Ishikawa (cell line): Measurements from ENCODE around the gene NUP93.

Experiments
- CEBPB ChIP-seq: IDR thresholded peaks from 2 replicates; pipeline ENCODE4 v1.6.1; 2012
- CREB1 ChIP-seq: IDR thresholded peaks from 2 replicates; pipeline ENCODE4 v1.6.1; 2012; ENCODE audit warnings: low read depth
- EGR1 ChIP-seq: IDR thresholded peaks from 2 replicates; pipeline ENCODE4 v1.6.1; 2012
- EP300 ChIP-seq: IDR thresholded peaks from 2 replicates; pipeline ENCODE4 v1.6.1; 2012; ENCODE audit warnings: borderline replicate concordance
- FOXM1 ChIP-seq: IDR thresholded peaks from 2 replicates; pipeline ENCODE4 v1.6.1; 2012; ENCODE audit warnings: low read depth, borderline replicate concordance
- NFIC ChIP-seq: IDR thresholded peaks from 2 replicates; pipeline ENCODE4 v1.6.1; 2012
- RAD21 ChIP-seq: IDR thresholded peaks from 2 replicates; pipeline ENCODE4 v1.6.1; 2012; ENCODE audit warnings: low read depth
- REST ChIP-seq: IDR thresholded peaks from 2 replicates; pipeline ENCODE4 v1.6.1; 2012; ENCODE audit warnings: low read depth, mild to moderate bottlenecking
- TAF1 ChIP-seq: IDR thresholded peaks from 2 replicates; pipeline ENCODE4 v1.6.1; 2012; ENCODE audit warnings: low read depth, mild to moderate bottlenecking
- TCF12 ChIP-seq: IDR thresholded peaks from 2 replicates; pipeline ENCODE4 v1.6.1; 2012; ENCODE audit warnings: low read depth
- TEAD4 ChIP-seq: IDR thresholded peaks from 2 replicates; pipeline ENCODE4 v1.6.1; 2012
- USF1 ChIP-seq: IDR thresholded peaks from 2 replicates; pipeline ENCODE4 v1.6.1; 2012
- YY1 ChIP-seq: IDR thresholded peaks from 2 replicates; pipeline ENCODE4 v1.6.1; 2012; ENCODE audit warnings: low read depth
- ZBTB7A ChIP-seq: IDR thresholded peaks from 2 replicates; pipeline ENCODE4 v1.6.1; 2012; ENCODE audit warnings: low read depth
- TF ChIP-seq, protein P1 (sequence below): IDR thresholded peaks from 2 replicates; pipeline ENCODE4 v1.6.1; 2012

Gene NUP93

DNA sequence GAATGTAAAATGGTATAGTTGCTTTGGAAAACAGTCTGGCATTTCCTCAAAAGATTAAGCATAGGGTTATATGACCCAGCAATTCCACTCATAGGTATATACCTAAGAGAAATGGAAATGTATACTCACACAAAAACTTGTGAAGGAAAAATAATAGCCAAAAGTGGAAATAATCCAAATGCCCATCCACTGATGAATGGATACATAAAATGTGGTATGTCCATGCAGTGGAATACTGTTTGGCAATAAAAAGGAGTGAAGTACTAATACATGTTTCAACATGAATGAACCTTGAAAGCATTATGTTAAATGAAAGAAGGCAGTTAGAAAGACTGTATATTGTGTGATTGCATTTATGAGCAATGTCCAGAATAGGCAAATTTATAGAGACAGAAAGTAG lies 25.1 kb downstream of the NUP93 start:
- TF ChIP-seq RAD21 (no peak), TEAD4 (no peak), CREB1 (no peak), FOXM1 (no peak), USF1 (no peak), TCF12 (no peak), CEBPB (no peak), REST (no peak), EP300 (no peak), NFIC (no peak), EGR1 (no peak), ZBTB7A (no peak), TAF1 (no peak), YY1 (no peak)
- TF ChIP-seq, protein P1, sequence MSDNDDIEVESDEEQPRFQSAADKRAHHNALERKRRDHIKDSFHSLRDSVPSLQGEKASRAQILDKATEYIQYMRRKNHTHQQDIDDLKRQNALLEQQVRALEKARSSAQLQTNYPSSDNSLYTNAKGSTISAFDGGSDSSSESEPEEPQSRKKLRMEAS: no peak

DNA sequence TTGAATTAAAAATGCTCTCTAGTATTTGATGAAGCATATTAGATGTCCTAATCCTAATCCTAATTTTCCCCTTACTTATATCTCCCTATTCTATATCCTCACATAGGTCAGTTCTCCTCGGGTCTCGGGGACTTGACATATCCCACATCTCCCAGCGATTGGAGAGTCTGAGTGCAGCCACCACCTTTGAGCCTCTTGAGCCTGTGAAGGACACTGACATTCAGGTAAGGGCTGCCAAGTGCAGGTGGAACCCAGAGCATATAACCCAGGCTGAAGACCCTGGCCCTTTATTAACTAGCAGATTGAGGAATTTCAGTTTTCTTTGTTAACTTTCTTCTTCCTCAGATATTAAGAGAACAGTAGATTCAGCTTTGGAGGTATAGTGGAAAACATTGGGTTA lies 28.5 kb downstream of the NUP93 start:
- no peak for TF ChIP-seq EP300
- no peak for TF ChIP-seq EGR1
- TF ChIP-seq USF1: no peak
- no peak for TF ChIP-seq TCF12
- TF ChIP-seq FOXM1: no peak
- no peak for TF ChIP-seq ZBTB7A
- no peak for TF ChIP-seq TEAD4
- TF ChIP-seq CREB1: no peak
- TF ChIP-seq CEBPB: no peak
- no peak for TF ChIP-seq NFIC
- TF ChIP-seq TAF1: no peak
- TF ChIP-seq YY1: no peak
- TF ChIP-seq REST: no peak
- TF ChIP-seq RAD21: no peak
- TF ChIP-seq, protein P1: no peak

DNA sequence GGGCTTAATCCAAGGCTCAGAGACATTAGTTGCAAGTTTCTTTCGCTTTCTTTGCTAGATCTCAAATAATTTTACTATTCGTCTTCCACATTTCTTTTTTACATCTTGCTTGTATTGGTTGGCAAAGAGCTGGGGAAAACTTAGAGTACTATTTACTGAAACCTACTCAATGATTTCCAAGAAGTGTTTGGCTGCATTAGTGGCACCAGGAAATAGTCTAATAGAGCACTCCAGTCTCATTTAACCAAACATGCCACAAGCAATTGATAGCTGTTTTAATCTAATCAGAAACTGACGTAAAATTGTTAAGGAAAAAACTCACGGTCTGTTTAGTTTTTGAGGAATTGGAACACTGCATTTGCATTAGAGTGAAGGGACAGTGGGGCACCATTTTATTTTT lies 29.0 kb downstream of the NUP93 start:
- TF ChIP-seq EGR1 (no peak), TCF12 (no peak), CEBPB (no peak), YY1 (no peak), EP300 (no peak), ZBTB7A (no peak), TEAD4 (no peak), REST (no peak)
- TF ChIP-seq, protein P1: no peak

DNA sequence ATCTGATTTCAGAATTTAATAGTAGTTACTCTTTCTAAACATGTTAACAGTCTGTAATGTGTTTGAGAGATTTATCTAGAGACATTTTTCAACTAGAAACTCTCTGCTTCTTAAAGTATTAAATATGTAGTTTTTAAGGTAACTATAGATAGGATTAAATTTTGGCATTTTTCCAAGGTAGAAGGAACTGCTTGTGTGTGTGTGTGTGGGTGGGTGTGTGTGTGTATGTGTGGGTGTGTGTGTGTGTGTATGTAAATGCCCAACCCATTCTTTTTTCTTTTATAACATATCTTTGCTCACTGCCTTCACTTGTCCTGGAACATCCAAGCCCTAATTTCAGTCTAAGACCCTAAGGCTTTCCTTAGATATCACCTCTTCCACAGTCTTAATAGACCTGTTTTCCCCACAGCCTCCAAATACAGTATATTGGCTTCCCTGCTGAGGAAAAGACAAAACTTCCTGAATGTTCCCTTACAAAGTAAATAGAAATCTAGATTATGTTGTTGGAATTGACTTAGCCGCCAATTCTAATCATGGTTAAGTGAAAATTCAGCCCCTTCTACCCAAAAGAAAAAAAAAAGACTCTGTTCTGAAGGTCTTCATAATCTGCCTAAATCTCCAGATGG lies 33.5 kb downstream of the NUP93 start:
- TF ChIP-seq NFIC (no peak), EP300 (no peak), TCF12 (no peak), CREB1 (no peak), RAD21 (no peak), FOXM1 (no peak), ZBTB7A (no peak)
- TF ChIP-seq, protein P1: no peak
